K562 (cell line): Measurements from ENCODE around the gene CDKN2AIPNL. TPM values are rescaled to one million over a fixed set of nuclear protein-coding genes. Genes with fewer than 3 reads are reported as not detected.

Experiments used
- CBFA2T2 ChIP-seq: fragments of 450-650 bp; conservative IDR thresholded peaks from 2 replicates; pipeline ENCODE4 v1.6.1; 2017; ENCODE audit warnings: mild to moderate bottlenecking
- COPS2 ChIP-seq: fragments of 450-650 bp; conservative IDR thresholded peaks from 2 replicates; pipeline ENCODE4 v1.6.1; 2016; ENCODE audit warnings: mild to moderate bottlenecking, moderate library complexity
- KLF16 ChIP-seq: IDR thresholded peaks from 2 replicates; pipeline ENCODE4 v1.6.1; 2016; ENCODE audit warnings: antibody characterized with exemption
- NFE2 ChIP-seq: IDR thresholded peaks from 2 replicates; pipeline ENCODE4 v1.6.1; 2014; ENCODE audit warnings: antibody characterized with exemption, low read depth
- NFIC ChIP-seq: fragments of 450-650 bp; IDR thresholded peaks from 2 replicates; pipeline ENCODE4 v1.6.1; 2017; ENCODE audit warnings: mild to moderate bottlenecking, inconsistent platforms
- RBM14 ChIP-seq: fragments of 200-400 bp; formaldehyde crosslinking; IDR thresholded peaks from 2 replicates; pipeline ENCODE4 v1.6.1; 2018; ENCODE audit warnings: low read depth, mild to moderate bottlenecking, low read length, moderate library complexity, borderline replicate concordance; ENCODE audit not compliant: insufficient read depth
- TCF3 ChIP-seq: sonication (generic); formaldehyde crosslinking; IDR thresholded peaks from 2 replicates; pipeline ENCODE4 v1.4.0; 2020; ENCODE audit warnings: mild to moderate bottlenecking, missing genetic modification reagents
- TEAD4 ChIP-seq, 2 experiments: sonication (generic) in 1 of 2; formaldehyde crosslinking in 1 of 2; IDR thresholded peaks; 2 replicates each; pipeline versions ENCODE4 v1.6.1 to v1.8.0; 2012 to 2022; ENCODE audit warnings: borderline replicate concordance in 1 of 2, inconsistent platforms in 1 of 2, low read length in 1 of 2, mild to moderate bottlenecking in 1 of 2, missing genetic modification reagents in 1 of 2
- ZNF76 ChIP-seq: fragments of 250-450 bp; sonication (Bioruptor Pico); IDR thresholded peaks from 2 replicates; pipeline ENCODE4 v1.4.0; 2020; ENCODE audit warnings: mild to moderate bottlenecking, moderate library complexity, borderline replicate concordance
- polyA plus RNA-seq, 8 experiments: library from polyadenylated mRNA; depleted of rRNA in 4 of 8; stranded (reverse) in 5 of 8; unstranded in 3 of 8; fragments of >200 nt; fragmentation: Nextera tagmentation in 2 of 8; fragmentation: Illumina TruSeq in 1 of 8; extraction: Ambion mirVana in 2 of 8; extraction: Trizol in 1 of 8; gene quantifications; 2 replicates each; pipeline versions ENCODE4 v1.2.1 to v1.2.3, GENCODE V29; 2011 to 2014; ENCODE audit warnings: inconsistent platforms in 1 of 8, missing spikeins in 1 of 8
- total RNA-seq, 7 experiments: library from RNA; depleted of rRNA in 6 of 7; stranded (reverse); fragments of >200 nt in 6 of 7; fragmentation: Illumina TruSeq in 2 of 7; extraction: Trizol in 2 of 7; gene quantifications; 2 replicates each; pipeline versions ENCODE4 v1.2.1 to v1.2.3, GENCODE V29; 2011 to 2021; ENCODE audit warnings: low replicate concordance in 1 of 7
- TF ChIP-seq, protein P1 (sequence below): fragments of 250-450 bp; sonication (Bioruptor Pico); IDR thresholded peaks from 2 replicates; pipeline ENCODE4 v1.4.0; 2020
- TF ChIP-seq, protein P2 (sequence below): fragments of 450-650 bp; IDR thresholded peaks from 2 replicates; pipeline ENCODE4 v1.6.1; 2016; ENCODE audit warnings: mild to moderate bottlenecking, moderate library complexity
- TF ChIP-seq, protein P3 (sequence below): fragments of 250-450 bp; sonication (Bioruptor Pico); IDR thresholded peaks from 2 replicates; pipeline ENCODE4 v1.8.0; 2022; ENCODE audit warnings: moderate library complexity, mild to moderate bottlenecking, inconsistent platforms

The CDKN2AIPNL gene
- total and polyA plus RNA-seq, 9 of the 15 experiments (the other 6 are each of a cell fraction or from before 2014, with no cell fraction given) = 19.9 to 46.9 (median 42.2) TPM

DNA sequence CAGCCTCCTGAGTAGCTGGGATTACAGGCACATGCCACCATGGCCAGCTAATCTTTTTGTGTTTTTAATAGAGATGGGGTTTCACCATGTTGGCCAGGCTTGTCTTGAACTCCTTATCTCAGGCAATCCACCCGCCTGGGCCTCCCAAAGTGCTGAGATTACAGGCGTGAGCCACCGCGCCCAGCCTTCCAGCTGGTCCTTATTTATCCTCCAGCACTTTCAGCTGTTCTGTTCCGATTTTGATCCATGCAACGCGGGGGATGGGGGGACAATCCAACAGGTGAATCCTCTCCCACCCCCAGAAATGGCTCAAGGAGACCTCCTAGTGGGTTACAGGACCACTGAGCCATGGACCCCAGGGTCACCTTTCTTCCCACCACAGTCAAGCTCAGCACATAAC, 14.7 kb upstream of the CDKN2AIPNL start (continued):
- TF ChIP-seq NFE2 (no peak), NFIC (0 out of 2 replicates have a peak, but pooled peaks have one; percentile 45), CBFA2T2 (peak; percentile 81), RBM14 (no peak), COPS2 (no peak), TEAD4 (IDR thresholded peaks at IDR 0.05; ENCODE audit: low read length) (peak; percentile 14; the same call in 1 of the 2 replicates), TEAD4 (CRISPR knock-in tag; IDR thresholded peaks at IDR 0.05; ENCODE audit: borderline replicate concordance) (no peak), TCF3 (CRISPR knock-in tag) (peak; percentile 51; the same call in 1 of the 2 replicates), ZNF76 (CRISPR knock-in tag) (no peak), KLF16 (0 out of 2 replicates have a peak, but pooled peaks have one; percentile 39)
- TF ChIP-seq, protein P1, sequence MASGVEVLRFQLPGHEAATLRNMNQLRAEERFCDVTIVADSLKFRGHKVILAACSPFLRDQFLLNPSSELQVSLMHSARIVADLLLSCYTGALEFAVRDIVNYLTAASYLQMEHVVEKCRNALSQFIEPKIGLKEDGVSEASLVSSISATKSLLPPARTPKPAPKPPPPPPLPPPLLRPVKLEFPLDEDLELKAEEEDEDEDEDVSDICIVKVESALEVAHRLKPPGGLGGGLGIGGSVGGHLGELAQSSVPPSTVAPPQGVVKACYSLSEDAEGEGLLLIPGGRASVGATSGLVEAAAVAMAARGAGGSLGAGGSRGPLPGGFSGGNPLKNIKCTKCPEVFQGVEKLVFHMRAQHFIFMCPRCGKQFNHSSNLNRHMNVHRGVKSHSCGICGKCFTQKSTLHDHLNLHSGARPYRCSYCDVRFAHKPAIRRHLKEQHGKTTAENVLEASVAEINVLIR (CRISPR knock-in tag) = no peak
- TF ChIP-seq, protein P2, sequence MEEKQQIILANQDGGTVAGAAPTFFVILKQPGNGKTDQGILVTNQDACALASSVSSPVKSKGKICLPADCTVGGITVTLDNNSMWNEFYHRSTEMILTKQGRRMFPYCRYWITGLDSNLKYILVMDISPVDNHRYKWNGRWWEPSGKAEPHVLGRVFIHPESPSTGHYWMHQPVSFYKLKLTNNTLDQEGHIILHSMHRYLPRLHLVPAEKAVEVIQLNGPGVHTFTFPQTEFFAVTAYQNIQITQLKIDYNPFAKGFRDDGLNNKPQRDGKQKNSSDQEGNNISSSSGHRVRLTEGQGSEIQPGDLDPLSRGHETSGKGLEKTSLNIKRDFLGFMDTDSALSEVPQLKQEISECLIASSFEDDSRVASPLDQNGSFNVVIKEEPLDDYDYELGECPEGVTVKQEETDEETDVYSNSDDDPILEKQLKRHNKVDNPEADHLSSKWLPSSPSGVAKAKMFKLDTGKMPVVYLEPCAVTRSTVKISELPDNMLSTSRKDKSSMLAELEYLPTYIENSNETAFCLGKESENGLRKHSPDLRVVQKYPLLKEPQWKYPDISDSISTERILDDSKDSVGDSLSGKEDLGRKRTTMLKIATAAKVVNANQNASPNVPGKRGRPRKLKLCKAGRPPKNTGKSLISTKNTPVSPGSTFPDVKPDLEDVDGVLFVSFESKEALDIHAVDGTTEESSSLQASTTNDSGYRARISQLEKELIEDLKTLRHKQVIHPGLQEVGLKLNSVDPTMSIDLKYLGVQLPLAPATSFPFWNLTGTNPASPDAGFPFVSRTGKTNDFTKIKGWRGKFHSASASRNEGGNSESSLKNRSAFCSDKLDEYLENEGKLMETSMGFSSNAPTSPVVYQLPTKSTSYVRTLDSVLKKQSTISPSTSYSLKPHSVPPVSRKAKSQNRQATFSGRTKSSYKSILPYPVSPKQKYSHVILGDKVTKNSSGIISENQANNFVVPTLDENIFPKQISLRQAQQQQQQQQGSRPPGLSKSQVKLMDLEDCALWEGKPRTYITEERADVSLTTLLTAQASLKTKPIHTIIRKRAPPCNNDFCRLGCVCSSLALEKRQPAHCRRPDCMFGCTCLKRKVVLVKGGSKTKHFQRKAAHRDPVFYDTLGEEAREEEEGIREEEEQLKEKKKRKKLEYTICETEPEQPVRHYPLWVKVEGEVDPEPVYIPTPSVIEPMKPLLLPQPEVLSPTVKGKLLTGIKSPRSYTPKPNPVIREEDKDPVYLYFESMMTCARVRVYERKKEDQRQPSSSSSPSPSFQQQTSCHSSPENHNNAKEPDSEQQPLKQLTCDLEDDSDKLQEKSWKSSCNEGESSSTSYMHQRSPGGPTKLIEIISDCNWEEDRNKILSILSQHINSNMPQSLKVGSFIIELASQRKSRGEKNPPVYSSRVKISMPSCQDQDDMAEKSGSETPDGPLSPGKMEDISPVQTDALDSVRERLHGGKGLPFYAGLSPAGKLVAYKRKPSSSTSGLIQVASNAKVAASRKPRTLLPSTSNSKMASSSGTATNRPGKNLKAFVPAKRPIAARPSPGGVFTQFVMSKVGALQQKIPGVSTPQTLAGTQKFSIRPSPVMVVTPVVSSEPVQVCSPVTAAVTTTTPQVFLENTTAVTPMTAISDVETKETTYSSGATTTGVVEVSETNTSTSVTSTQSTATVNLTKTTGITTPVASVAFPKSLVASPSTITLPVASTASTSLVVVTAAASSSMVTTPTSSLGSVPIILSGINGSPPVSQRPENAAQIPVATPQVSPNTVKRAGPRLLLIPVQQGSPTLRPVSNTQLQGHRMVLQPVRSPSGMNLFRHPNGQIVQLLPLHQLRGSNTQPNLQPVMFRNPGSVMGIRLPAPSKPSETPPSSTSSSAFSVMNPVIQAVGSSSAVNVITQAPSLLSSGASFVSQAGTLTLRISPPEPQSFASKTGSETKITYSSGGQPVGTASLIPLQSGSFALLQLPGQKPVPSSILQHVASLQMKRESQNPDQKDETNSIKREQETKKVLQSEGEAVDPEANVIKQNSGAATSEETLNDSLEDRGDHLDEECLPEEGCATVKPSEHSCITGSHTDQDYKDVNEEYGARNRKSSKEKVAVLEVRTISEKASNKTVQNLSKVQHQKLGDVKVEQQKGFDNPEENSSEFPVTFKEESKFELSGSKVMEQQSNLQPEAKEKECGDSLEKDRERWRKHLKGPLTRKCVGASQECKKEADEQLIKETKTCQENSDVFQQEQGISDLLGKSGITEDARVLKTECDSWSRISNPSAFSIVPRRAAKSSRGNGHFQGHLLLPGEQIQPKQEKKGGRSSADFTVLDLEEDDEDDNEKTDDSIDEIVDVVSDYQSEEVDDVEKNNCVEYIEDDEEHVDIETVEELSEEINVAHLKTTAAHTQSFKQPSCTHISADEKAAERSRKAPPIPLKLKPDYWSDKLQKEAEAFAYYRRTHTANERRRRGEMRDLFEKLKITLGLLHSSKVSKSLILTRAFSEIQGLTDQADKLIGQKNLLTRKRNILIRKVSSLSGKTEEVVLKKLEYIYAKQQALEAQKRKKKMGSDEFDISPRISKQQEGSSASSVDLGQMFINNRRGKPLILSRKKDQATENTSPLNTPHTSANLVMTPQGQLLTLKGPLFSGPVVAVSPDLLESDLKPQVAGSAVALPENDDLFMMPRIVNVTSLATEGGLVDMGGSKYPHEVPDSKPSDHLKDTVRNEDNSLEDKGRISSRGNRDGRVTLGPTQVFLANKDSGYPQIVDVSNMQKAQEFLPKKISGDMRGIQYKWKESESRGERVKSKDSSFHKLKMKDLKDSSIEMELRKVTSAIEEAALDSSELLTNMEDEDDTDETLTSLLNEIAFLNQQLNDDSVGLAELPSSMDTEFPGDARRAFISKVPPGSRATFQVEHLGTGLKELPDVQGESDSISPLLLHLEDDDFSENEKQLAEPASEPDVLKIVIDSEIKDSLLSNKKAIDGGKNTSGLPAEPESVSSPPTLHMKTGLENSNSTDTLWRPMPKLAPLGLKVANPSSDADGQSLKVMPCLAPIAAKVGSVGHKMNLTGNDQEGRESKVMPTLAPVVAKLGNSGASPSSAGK = no peak
- TF ChIP-seq, protein P3, sequence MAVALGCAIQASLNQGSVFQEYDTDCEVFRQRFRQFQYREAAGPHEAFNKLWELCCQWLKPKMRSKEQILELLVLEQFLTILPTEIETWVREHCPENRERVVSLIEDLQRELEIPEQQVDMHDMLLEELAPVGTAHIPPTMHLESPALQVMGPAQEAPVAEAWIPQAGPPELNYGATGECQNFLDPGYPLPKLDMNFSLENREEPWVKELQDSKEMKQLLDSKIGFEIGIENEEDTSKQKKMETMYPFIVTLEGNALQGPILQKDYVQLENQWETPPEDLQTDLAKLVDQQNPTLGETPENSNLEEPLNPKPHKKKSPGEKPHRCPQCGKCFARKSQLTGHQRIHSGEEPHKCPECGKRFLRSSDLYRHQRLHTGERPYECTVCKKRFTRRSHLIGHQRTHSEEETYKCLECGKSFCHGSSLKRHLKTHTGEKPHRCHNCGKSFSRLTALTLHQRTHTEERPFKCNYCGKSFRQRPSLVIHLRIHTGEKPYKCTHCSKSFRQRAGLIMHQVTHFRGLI (CRISPR knock-in tag) = no peak
